Retinal pigment epithelial cell (primary cell): ENCODE measurements around the gene TP53RK.

Experiments
- DNase-seq: peaks from one replicate; pipeline ENCODE4 v3.0.0-alpha.2; 2010; ENCODE audit warnings: low read depth
- H3K4me3 ChIP-seq: 2 replicates; pipeline ENCODE4 v1.5.1; 2011; ENCODE audit warnings: mild to moderate bottlenecking, low read length, control low read depth, moderate library complexity
- TF ChIP-seq, protein P1 (sequence below): conservative IDR thresholded peaks from 2 replicates; pipeline ENCODE4 v1.5.1; 2011; ENCODE audit warnings: low read depth, low read length, control low read depth, inconsistent platforms

The TP53RK gene

DNA sequence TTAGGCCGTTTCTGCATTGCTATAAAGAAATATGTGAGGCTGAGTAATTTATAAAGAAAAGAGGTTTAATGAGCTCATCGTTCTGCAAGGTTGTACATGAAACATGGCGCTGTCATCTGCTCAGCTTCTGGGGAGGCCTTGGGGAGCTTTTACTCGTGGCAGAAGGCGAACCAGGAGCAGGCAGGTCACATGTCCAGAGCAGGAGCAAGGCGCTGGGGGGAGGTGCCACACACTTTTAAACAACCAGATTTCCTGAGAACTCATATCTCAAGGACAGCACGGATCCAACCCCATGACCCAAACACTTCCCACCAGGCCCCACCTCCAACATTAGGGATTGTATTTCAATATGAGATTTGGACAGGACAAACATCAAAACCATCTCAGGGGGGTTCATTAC lies 31.6 kb downstream of the TP53RK start:
- no peak overlapping the region for H3K4me3 ChIP-seq
- no peak for DNase-seq
- TF ChIP-seq, protein P1, sequence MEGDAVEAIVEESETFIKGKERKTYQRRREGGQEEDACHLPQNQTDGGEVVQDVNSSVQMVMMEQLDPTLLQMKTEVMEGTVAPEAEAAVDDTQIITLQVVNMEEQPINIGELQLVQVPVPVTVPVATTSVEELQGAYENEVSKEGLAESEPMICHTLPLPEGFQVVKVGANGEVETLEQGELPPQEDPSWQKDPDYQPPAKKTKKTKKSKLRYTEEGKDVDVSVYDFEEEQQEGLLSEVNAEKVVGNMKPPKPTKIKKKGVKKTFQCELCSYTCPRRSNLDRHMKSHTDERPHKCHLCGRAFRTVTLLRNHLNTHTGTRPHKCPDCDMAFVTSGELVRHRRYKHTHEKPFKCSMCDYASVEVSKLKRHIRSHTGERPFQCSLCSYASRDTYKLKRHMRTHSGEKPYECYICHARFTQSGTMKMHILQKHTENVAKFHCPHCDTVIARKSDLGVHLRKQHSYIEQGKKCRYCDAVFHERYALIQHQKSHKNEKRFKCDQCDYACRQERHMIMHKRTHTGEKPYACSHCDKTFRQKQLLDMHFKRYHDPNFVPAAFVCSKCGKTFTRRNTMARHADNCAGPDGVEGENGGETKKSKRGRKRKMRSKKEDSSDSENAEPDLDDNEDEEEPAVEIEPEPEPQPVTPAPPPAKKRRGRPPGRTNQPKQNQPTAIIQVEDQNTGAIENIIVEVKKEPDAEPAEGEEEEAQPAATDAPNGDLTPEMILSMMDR = no peak

DNA sequence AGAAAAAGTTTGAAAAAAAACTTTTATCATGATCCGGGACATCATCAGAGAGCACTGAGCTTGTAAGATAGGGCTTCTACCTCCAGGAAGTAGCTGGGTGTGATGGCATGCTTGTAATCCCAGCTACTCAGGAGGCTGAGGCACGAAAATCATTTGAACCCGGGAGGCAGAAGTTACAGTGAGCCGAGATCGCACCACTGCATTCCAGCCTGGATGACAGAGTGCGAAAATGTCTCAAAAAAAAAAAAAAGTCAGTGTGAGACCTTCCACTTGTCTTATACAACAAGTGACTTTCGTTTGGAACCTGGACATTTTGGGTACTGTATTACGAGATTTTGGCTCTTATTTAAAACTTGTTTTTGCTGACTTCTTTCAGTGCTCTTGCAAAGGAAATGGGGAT lies 32.1 kb downstream of the TP53RK start:
- no peak for DNase-seq
- TF ChIP-seq, protein P1 = no peak
- no peak overlapping the region for H3K4me3 ChIP-seq

DNA sequence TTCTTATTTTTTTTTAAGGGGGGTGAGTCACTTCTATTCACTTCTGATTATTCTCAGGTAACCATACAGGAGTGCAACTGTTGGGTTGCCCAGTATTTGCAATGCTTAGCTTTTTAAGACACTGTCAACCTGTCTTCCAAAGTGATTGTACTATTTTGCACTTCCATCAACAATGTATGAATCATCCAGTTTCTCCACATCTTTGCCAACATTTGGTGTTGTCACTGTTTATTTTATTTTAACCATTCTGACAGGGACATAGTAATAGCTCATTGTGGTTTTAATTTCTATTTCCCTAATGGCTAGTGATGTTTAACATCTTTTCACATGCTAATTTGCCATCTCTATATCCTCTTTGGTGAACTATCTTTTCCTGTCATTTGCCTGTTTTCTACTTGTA lies 36.5 kb downstream of the TP53RK start:
- no peak for DNase-seq
- no peak overlapping the region for H3K4me3 ChIP-seq
- TF ChIP-seq, protein P1 = no peak

DNA sequence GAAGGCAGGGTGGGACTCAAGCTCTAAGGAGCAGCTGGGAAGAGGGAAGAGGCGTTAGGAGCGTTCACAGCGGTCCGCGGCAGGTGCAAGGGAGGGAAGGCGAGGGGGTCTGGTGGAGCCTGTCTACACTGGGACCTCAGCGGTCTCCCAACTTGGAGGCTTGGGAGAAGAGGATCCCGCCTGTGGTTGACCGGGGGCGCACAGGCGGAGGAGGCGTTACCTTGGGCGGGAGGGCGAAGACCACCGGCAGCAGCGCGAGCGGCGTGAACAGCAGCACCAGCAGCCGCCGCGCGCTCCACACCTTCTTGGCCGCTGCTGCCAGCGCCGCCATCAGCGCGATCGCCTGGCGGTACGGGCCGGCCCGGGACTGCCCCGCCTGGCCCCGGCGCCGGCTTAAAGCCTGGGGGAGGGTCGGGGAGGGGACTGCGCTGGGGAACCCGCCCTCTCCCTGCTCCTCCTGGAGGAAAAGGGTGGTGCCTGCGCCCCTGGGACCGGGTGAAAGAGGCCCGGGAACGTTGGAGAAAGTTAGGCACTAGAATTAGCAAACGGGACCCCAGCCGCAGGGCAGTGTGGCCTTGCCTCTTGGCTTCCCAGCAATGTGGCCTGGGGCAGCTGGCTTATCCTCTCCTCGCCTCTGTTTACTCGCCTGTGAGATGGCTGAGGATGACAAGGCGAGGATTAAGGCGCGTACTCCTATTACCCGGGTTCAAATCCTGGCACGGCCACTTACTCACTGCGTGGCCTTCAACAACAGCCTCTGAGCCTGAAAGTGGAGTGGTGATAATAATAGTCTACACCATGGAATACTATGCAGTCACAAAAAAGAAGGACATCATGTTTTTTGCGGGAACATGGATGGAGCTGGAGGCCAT lies 37.9 kb downstream of the TP53RK start, which contains the start of gene SLC13A3:
Gene SLC13A3, minus strand, starts transcription at position 369 of the 872 bp plus-strand sequence. Its CDS starts 38 bp downstream, at position 331.
- H3K4me3 ChIP-seq = peak within 1 kb of the TSS; percentile 47
- TF ChIP-seq, protein P1 = peak; percentile 31
- peak; percentile 56 for DNase-seq

DNA sequence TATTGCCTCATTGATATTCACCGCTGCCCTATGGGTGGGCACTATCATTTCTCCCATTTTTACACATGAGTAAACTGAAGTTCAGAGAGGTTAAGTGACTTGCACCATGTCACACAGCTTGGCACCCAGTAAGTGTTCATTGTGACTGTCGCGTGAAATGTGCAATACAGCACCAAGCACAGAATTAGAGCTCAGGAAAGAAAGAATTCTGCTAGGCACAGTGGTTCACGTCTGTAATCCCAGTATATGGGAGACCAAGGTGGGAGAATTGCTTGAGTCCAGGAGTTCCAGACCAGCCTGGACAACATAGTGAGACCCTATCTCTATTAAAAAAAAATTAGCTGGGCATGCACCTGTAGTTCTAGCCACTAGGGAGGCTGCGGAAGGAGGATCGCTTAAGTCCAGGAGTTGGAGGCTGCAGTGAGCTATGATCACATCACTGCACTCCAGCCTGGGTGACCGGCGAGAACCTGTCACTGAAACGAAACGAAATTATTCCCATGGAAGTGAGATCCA lies 38.6 kb downstream of the TP53RK start:
- TF ChIP-seq, protein P1 = no peak
- DNase-seq = no peak
- H3K4me3 ChIP-seq = peak overlapping the region; percentile 47

DNA sequence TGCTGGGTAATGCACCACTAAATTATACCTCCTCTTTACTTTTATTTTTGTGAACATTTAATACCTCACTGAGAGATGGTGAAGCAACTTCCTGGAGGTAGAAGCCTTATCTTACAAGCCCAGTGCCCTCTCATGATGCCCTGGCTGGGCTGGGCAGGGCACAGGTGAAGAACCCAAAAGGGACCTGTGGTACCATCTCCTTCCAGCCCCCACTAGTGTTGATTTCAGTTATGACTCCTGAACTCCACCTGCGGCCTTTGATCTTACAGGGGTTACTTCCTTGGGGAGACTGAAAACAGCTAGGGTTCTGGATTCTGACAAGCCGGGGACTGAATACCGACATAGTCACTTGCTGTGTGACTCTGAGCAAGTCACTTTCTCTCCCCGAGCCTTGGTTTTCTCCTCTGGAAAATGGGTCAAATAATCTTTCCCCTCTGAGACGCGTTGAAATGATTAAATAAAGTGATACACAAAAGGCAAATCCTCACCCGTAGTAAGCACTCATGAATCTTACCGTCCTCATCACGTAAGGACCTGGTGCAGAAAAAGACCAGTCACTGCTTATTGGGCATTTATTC lies 39.2 kb downstream of the TP53RK start:
- H3K4me3 ChIP-seq = no peak overlapping the region
- TF ChIP-seq, protein P1 = no peak
- no peak for DNase-seq
